GM19023 (cell line): ENCODE measurements around the gene PIP4K2A.
"Not testable (repeated sequence)": the region's sequence is repeated elsewhere in the genome, so short reads cannot be mapped to it uniquely, and the experiment has no call there.

Experiments
- ATAC-seq: cut with Tn5 transposase; IDR thresholded peaks from one replicate; pipeline ENCODE4 v1.9.1; 2021; ENCODE audit warnings: mild to moderate bottlenecking, moderate library complexity; ENCODE audit not compliant: unreplicated experiment

The PIP4K2A gene

DNA sequence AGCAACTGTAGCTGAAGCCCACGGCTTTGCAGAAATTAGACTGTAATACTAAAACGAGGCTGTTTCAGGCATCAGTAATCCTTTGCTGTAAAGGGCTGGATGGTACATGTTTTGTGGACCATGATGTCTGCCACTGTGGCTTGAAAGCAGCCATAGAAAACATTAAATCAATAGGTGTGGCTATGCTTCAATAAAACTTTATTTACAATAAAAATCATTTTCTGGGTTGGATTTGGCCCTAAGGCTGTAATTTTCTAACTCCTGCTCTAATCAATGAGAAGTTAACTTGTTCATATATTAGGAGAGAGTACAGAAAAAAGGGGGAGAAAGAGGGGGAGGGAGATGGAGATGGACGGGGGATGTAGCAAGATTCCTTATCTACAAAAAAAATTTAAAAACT is 183.4 kb downstream of the PIP4K2A start:
- no peak for ATAC-seq

GRCh38 chr10:22527520-22527919 is 186.9 kb downstream of the PIP4K2A start:
- no peak for ATAC-seq

DNA sequence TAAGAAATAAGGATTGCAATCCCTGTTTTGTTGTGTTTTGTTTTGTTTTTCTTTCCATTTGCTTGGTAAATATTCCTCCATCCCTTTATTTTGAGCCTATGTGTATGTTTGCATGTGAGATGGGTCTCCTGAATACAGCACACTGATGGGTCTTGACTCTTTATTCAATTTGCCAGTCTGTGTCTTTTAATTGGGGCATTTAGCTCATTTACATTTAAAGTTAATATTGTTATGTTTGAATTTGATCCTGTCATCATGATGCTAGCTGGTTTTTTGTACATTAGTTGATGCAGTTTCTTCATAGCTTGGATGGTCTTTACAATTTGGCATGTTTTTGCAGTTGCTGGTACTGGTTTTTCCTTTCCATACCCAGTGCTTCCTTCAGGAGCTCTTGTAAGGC is 190.0 kb downstream of the PIP4K2A start:
- ATAC-seq = not testable (repeated sequence)

DNA sequence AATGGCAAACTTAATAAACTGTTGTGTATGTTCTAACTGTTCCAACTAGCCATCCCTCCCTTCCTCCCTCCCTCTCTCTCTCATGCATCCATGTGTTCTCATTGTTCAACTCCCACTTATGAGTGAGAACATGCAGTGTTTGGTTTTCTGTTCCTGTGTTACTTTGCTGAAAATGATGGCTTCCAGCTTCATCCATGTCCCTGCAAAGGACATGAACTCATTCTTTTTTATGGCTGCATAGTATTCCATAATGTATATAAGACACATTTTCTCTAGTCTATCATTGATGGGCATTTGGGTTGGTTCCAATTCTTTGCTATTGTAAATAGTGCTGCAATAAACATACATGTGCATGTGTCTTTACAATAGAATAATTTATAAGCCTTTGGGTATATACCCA is 193.7 kb downstream of the PIP4K2A start:
- not testable (repeated sequence) for ATAC-seq

- no peak for ATAC-seq
Observed at GRCh38 chr10:22518167-22518724, 196.1 kb downstream of the PIP4K2A start.

GRCh38 chr10:22515009-22515408 is 199.4 kb downstream of the PIP4K2A start:
- ATAC-seq = no peak

DNA sequence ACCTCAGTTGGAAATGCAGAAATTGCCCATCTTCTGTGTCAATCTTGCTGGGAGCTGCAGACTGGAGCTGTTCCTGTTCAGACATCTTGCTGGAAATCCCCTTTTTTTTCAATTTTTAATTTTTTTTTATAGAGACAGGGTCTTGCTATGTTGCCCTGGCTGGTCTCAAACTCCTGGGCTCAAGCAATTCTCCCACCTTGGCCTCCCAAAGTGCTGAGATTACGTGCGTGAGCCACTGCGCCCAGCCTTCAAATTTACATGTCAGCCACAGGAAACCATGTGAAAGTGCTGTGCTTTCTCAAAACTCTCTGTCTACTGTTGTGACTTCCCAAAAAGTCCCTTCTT is 200.0 kb downstream of the PIP4K2A start:
- not testable (repeated sequence) for ATAC-seq

DNA sequence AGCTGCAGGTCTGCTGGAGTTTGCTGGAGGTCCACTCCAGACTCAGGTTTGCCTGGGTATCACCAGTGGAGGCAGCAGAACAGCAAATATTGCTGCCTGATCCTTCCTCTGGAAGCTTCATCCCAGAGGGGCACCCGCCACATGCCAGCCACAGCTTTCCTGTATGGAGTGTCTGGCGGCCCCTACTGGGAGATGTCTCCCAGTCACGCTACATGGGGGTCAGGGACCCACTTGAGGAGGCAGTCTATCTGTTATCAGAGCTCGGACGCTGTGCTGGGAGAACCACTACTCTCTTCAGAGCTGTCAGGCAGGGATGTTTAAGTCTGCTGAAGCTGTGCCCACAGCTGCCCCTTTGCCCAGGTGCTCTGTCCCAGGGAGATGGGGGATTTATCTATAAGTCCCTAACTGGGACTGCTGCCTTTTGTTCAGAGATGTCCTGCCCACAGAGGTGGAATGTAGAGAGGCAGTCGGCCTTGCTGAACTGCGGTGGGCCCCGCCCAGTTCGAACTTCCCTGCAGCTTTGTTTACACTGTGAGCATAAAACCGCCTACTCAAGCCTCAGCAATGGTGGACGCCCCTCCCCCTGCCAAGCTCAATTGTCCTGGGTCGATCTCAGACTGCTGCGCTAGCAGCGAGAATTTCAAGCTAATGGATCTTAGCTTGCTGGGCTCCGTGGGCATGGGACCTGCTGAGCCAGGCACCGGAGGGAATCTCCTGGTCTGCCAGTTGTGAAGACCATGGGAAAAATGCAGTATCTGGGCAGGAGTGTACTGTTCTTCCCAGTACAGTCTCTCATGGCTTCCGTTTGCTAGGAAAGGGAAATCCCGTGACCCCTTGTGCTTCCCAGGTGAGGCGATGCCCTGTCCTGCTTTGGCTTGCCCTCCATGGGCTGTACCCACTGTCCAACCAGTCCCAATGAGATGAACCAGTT is 200.6 kb downstream of the PIP4K2A start:
- not testable (repeated sequence) for ATAC-seq

GRCh38 chr10:22512015-22512414 is 202.4 kb downstream of the PIP4K2A start:
- not testable (repeated sequence) for ATAC-seq

DNA sequence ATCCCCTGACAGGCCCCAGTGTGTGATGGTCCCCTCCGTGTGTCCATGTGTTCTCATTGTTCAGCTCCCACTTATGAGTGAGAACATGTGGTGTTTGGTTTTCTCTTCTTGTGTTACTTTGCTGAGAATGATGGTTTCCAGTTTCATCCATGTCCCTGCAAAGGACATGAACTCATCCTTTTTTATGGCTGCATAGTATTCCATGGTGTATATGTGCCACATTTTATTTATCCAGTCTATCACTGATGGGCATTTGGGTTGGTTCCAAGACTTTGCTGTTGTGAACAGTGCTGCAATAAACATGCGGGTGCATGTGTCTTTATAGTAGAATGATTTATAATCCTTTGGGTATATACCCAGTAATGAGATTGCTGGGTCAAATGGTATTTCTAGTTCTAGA is 206.2 kb downstream of the PIP4K2A start:
- not testable (repeated sequence) for ATAC-seq

DNA sequence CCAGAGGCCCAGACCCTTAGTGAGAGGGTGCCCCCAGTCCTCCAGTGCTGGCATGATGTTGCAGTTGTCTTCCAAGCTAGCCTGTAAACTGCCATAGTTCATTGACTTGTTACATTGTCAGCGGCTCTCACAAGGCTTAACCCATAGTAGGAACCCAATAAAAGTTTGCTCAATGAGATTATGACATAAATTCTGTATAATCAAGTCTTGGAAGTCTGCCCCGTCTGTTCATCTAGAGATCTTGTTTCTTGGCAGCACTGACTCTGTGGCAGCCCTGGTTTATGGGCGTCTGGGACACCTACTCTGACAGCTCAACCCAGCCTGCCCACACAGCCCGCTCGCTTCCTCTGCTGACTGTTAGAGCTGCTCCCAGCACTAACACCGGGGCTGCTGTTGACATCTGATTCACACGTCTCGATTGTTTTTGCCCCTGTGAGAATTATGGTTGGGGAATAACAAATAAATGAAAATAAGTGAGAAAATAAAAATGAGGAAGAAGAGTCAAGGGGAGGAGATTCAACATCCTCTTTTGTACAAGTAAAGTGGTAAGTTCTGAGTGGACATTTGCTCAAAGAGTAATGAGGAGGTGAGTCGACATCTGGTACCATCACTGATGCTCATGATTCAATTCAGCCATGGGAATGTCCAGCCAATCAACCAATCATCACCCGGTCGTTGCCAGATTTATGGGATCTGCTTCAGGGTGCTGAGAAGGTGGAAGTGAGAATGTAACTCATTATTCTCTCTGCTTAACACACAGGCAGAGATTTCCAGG is 208.3 kb downstream of the PIP4K2A start:
- ATAC-seq = no peak

GRCh38 chr10:22504766-22505165 is 209.6 kb downstream of the PIP4K2A start:
- ATAC-seq = no peak

DNA sequence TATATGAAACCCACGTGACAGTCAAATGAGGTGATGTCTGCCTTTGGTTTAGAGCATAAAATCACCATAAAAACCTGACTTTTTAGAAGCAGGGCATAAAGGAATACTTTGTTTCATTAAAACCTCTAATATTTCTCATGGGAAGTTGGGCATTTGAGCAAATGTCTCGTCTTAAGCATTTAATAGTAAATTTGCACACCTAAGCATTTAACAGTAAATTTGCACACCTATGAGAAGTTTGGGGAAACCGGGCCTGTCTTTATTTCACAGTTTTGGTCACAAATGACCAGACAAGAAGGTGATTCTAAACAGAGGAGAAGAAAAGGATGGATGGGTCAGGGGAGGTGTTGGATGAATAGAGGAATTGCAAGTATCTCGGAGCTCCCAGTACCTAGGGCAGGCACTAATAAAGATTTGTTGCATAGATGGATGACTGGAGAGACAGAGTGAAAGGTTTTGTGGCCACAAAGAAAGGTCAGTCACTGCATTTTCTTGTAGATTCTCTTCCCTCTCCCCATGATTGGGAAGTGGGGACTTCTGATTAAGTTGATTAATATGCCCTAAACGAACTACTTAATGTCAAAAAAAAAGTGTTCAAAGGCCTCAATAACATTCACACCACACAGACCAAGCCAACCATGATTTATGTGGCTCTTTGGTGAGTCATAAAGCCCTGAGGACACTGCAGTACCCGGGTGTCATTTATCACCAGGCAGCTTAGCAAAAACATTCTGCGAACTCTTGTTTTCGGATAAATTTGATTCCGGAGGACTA is 210.9 kb downstream of the PIP4K2A start:
- ATAC-seq = no peak

DNA sequence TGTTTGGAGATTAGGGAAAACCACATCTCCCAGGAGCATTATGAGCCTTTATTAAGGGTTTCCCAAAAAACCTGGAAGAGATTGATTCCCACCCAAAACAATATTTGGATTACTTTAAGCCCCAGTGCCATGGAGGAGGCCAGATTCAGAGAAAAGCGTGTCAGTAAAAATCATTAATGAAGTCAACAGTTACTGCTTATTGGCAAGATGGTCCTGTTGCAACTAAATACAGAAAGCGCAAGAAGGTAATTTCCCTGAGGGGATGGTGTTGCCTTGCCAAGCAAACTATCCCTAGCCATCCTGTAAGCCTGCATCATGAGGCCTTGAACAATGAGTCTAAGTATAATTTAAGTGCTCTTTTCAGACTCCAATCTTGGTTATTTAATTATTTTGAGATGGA is 212.5 kb downstream of the PIP4K2A start:
- ATAC-seq = no peak

GRCh38 chr10:22501413-22501812 is 213.0 kb downstream of the PIP4K2A start:
- no peak for ATAC-seq

- no peak for ATAC-seq
Observed at GRCh38 chr10:22500656-22501340, 213.6 kb downstream of the PIP4K2A start.

- ATAC-seq = not testable (repeated sequence)
Observed at GRCh38 chr10:22499973-22500372, 214.4 kb downstream of the PIP4K2A start.

DNA sequence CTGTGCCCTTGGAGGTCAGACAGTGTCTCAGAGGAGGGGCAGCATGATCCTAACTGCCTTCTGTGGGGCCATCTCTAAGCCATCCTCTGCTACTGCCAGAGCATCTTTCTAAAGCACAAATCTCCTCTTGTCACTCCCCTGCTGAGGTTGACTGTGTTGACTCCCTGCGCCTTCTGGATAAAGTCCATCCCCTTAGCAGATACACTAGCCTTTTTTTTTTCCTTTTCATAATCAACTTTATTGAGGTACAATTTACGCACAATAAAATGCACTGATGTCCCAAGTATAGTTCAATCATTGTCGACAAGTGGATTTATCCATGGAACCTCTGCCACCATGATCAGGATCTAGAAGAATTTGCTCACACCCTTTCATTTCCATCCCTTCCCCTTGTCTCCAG is 219.0 kb downstream of the PIP4K2A start:
- ATAC-seq = no peak

DNA sequence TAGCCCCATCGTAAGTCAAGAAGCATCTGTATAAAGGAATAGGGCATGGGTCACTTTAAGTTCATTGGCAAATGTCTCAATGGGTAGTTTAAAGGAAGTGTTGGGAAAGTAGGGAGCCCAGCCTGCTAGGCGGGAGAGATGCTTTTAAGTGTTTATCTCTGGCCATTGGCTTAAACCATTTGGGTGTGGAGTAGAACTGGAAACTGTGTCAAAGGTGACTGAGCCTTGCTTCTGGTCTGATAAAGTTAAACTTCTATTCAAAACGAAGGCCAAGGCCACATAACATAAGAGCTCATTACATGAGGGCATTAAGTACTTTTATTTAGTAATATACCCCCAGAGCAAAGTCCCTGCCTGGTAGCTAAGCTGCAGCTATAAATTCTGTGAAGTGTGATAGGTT is 220.4 kb downstream of the PIP4K2A start:
- no peak for ATAC-seq

DNA sequence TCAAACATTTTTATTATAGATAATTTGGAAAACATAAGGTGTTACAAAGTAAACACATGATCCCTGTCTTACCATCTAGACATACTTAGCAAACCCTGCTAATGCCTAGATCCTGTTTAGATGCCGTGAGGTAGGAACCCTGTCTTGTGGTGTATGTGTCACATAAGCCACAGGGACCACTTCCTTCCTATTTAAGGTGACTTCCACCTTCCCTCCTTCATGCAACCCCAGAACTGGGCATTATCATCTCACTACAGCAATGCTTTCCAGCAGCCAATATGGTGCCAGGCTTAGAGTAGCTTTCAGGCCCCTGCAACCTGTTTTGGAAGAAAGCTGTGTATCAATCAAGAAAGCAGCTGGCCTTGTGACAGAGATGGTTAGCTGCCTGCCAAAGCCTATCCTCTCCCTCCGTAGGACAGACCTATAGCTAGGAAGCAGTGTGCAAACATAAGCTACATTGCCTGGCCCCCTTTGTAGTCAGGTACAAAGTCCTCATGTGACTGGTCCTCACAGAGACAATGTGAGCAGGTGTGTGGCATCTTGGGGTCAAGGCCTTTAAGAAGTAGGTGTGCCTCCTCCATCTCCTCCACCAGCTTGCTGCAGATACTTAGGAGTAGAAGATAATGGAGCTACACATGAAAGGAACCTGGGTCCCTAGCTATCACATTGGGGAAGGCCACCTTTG is 222.3 kb downstream of the PIP4K2A start:
- no peak for ATAC-seq
